HL-60 (cell line): ENCODE results near the gene CDH23.

Experiments used
- CTCF ChIP-seq: IDR thresholded peaks from one replicate; pipeline ENCODE4 v1.5.1; 2011; ENCODE audit warnings: low read length, control low read depth, inconsistent platforms; ENCODE audit not compliant: insufficient read depth
- TF ChIP-seq, protein P1 (sequence below): IDR thresholded peaks from 2 replicates; pipeline ENCODE4 v1.6.1; 2012; ENCODE audit warnings: low read depth; ENCODE audit not compliant: insufficient replicate concordance

GRCh38 chr10:71408436-71409225 is 11.9 kb downstream of the CDH23 start:
- TF ChIP-seq CTCF: no peak
- TF ChIP-seq, protein P1, sequence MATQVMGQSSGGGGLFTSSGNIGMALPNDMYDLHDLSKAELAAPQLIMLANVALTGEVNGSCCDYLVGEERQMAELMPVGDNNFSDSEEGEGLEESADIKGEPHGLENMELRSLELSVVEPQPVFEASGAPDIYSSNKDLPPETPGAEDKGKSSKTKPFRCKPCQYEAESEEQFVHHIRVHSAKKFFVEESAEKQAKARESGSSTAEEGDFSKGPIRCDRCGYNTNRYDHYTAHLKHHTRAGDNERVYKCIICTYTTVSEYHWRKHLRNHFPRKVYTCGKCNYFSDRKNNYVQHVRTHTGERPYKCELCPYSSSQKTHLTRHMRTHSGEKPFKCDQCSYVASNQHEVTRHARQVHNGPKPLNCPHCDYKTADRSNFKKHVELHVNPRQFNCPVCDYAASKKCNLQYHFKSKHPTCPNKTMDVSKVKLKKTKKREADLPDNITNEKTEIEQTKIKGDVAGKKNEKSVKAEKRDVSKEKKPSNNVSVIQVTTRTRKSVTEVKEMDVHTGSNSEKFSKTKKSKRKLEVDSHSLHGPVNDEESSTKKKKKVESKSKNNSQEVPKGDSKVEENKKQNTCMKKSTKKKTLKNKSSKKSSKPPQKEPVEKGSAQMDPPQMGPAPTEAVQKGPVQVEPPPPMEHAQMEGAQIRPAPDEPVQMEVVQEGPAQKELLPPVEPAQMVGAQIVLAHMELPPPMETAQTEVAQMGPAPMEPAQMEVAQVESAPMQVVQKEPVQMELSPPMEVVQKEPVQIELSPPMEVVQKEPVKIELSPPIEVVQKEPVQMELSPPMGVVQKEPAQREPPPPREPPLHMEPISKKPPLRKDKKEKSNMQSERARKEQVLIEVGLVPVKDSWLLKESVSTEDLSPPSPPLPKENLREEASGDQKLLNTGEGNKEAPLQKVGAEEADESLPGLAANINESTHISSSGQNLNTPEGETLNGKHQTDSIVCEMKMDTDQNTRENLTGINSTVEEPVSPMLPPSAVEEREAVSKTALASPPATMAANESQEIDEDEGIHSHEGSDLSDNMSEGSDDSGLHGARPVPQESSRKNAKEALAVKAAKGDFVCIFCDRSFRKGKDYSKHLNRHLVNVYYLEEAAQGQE: no peak
